Tibial nerve (tissue), 4 donors: ENCODE measurements around the gene SLC6A8.

ENCODE experiments used
- CTCF ChIP-seq, 5 experiments: fragments of 200-600 bp in 3 of 5; fragments of 450-650 bp in 2 of 5; sonication (generic) in 3 of 5; IDR thresholded peaks; one replicate each; pipeline ENCODE4 v1.5.1; 2016 to 2019; ENCODE audit warnings: antibody characterized with exemption in 5 of 5, mild to moderate bottlenecking in 3 of 5, moderate library complexity in 2 of 5
- EP300 ChIP-seq, 2 donors: sonication (generic); formaldehyde crosslinking; IDR thresholded peaks; one replicate each; pipeline ENCODE4 v1.6.1; 2017; ENCODE audit warnings: antibody characterized with exemption in 2 of 2, mild to moderate bottlenecking in 1 of 2
- POLR2A ChIP-seq, 2 donors: fragments of 450-650 bp; IDR thresholded peaks; one replicate each; pipeline ENCODE4 v1.6.1; 2017; ENCODE audit warnings: antibody characterized with exemption in 2 of 2, mild to moderate bottlenecking in 2 of 2, moderate library complexity in 2 of 2

- TF ChIP-seq POLR2A (IDR thresholded peaks at IDR 0.05) (no peak), CTCF (IDR thresholded peaks at IDR 0.05) (no peak), EP300 (IDR thresholded peaks at IDR 0.05) (no peak)
These were observed 19.1 kb downstream of the SLC6A8 start for GRCh38 chrX:153706799-153707198.
